ENCODE measurements around the gene SMS.

Gene SMS

GRCh38 chrX:22012931-22013330 is 72.4 kb downstream of the SMS start:
- Histone ChIP-seq H3K9me3 (no peaks in the 10 kb centered on the region), H3K27ac (no peak overlapping the region), H3K36me3 (no peaks in the 10 kb centered on the region), H3K4me3 (no peak overlapping the region), H3K4me1 (no peaks in the 10 kb centered on the region), H3K27me3 (no peaks in the 10 kb centered on the region)
- TF ChIP-seq CTCF (IDR thresholded peaks at IDR 0.05): no peak
- DNase-seq: no peak
- intact Hi-C loops (cut with DNase I; ENCODE audit: low total_unique reads): no loop called here

- no peak for TF ChIP-seq CTCF (IDR thresholded peaks at IDR 0.05)
- Histone ChIP-seq H3K4me1 (no peaks in the 10 kb centered on the region), H3K27ac (no peak overlapping the region), H3K9me3 (no peaks in the 10 kb centered on the region), H3K4me3 (no peak overlapping the region), H3K27me3 (no peaks in the 10 kb centered on the region), H3K36me3 (no peaks in the 10 kb centered on the region)
- intact Hi-C loops (cut with DNase I; ENCODE audit: low total_unique reads): no loop called here
- DNase-seq: no peak
These were observed 74.7 kb downstream of the SMS start for GRCh38 chrX:22015139-22015750.

- DNase-seq: no peak
- no peak for TF ChIP-seq CTCF (IDR thresholded peaks at IDR 0.05)
- intact Hi-C loops (cut with DNase I; ENCODE audit: low total_unique reads): no loop called here
These were observed 81.3 kb downstream of the SMS start for GRCh38 chrX:22021751-22022324.

GRCh38 chrX:22024577-22024976 is 84.1 kb downstream of the SMS start:
- Histone ChIP-seq H3K9me3 (no peaks in the 10 kb centered on the region), H3K4me3 (no peak overlapping the region), H3K4me1 (no peaks in the 10 kb centered on the region), H3K36me3 (no peaks in the 10 kb centered on the region), H3K27ac (no peak overlapping the region), H3K27me3 (no peaks in the 10 kb centered on the region)
- intact Hi-C loops (cut with DNase I; ENCODE audit: low total_unique reads): no loop called here
- TF ChIP-seq CTCF (IDR thresholded peaks at IDR 0.05): no peak
- no peak for DNase-seq

More at GRCh38 chrX:22021751-22022324, 81.3 kb downstream of the SMS start:
- no peaks in the 10 kb centered on the region for H3K4me1 ChIP-seq
- H3K9me3 ChIP-seq: no peaks in the 10 kb centered on the region
- no peak overlapping the region for H3K27ac ChIP-seq
- H3K36me3 ChIP-seq: no peaks in the 10 kb centered on the region
- no peaks in the 10 kb centered on the region for H3K27me3 ChIP-seq
- H3K4me3 ChIP-seq: no peak overlapping the region

- H3K4me1 ChIP-seq: no peaks in the 10 kb centered on the region
- DNase-seq: no peak
- intact Hi-C loops (cut with DNase I; ENCODE audit: low total_unique reads): no loop called here
- TF ChIP-seq CTCF (IDR thresholded peaks at IDR 0.05): no peak
- H3K27ac ChIP-seq: no peak overlapping the region
- no peaks in the 10 kb centered on the region for H3K9me3 ChIP-seq
- H3K4me3 ChIP-seq: no peak overlapping the region
- H3K27me3 ChIP-seq: no peaks in the 10 kb centered on the region
- H3K36me3 ChIP-seq: no peaks in the 10 kb centered on the region
These were observed 85.2 kb downstream of the SMS start for GRCh38 chrX:22025751-22026150.
